ENCODE data around the gene ANTXR1. TPM values are rescaled to one million over a fixed set of nuclear protein-coding genes. Genes with fewer than 3 reads are reported as not detected.

The ANTXR1 gene
- total RNA-seq, 1 experiment from 2014 or later: 48.3 TPM

GRCh38 chr2:69192176-69192945 is 179.4 kb downstream of the ANTXR1 start:
- Histone ChIP-seq H3K4me1 (replicated peaks; ENCODE audit: insufficient read depth) (no peaks in the 10 kb centered on the region), H4K20me1 (ENCODE audit: insufficient read depth) (no peaks in the 10 kb centered on the region), H3K9me3 (ENCODE audit: insufficient read depth, low read depth) (no peaks in the 10 kb centered on the region), H3K4me3 (no peak overlapping the region), H3F3A (ENCODE audit: insufficient read depth, low read depth) (no peaks in the 10 kb centered on the region), H3K27me3 (ENCODE audit: insufficient read depth, low read depth) (no peaks in the 10 kb centered on the region), H2AFZ (no peak overlapping the region), H3K4me2 (no peak overlapping the region), H3K9me2 (ENCODE audit: insufficient read depth) (no peaks in the 10 kb centered on the region), H3K36me3 (ENCODE audit: low read depth) (no peaks in the 10 kb centered on the region), H3K79me2 (ENCODE audit: low read depth) (no peaks in the 10 kb centered on the region), H3K27ac (no peak overlapping the region)
- CTCF ChIA-PET: no interaction called here
- BruUV-seq (replicated peaks): no TSS peak
- intact Hi-C loops (cut with micrococcal nuclease; ENCODE audit: unreplicated experiment): no loop called here
- POLR2A ChIA-PET (ENCODE audit: unreplicated experiment): no interaction called here
- DNase-seq: no peak
- TF ChIP-seq CTCF (conservative IDR thresholded peaks at IDR 0.05): no peak

- no peak overlapping the region for H3K4me3 ChIP-seq
- no peaks in the 10 kb centered on the region for H3K9me3 ChIP-seq (ENCODE audit: insufficient read depth, low read depth)
- no TSS peak for BruUV-seq (replicated peaks)
- no peak for TF ChIP-seq EZH2 (IDR thresholded peaks at IDR 0.05; ENCODE audit: low read depth)
- TF ChIP-seq CTCF (conservative IDR thresholded peaks at IDR 0.05): no peak
- CTCF ChIA-PET: no interaction called here
- no peaks in the 10 kb centered on the region for H3K36me3 ChIP-seq (ENCODE audit: low read depth)
- no peaks in the 10 kb centered on the region for H3K4me1 ChIP-seq (replicated peaks; ENCODE audit: insufficient read depth)
- no peak for DNase-seq
- no peaks in the 10 kb centered on the region for H3K79me2 ChIP-seq (ENCODE audit: low read depth)
- H3K4me2 ChIP-seq: no peak overlapping the region
- intact Hi-C loops (cut with micrococcal nuclease; ENCODE audit: unreplicated experiment): no loop called here
- no peaks in the 10 kb centered on the region for H3K9me2 ChIP-seq (ENCODE audit: insufficient read depth)
- no peaks in the 10 kb centered on the region for H4K20me1 ChIP-seq (ENCODE audit: insufficient read depth)
- no peaks in the 10 kb centered on the region for H3K27me3 ChIP-seq (ENCODE audit: insufficient read depth, low read depth)
- no peak overlapping the region for H2AFZ ChIP-seq
- no peak overlapping the region for H3K27ac ChIP-seq
- H3F3A ChIP-seq (ENCODE audit: insufficient read depth, low read depth): no peaks in the 10 kb centered on the region
- POLR2A ChIA-PET (ENCODE audit: unreplicated experiment): no interaction called here
Observed at GRCh38 chr2:69195706-69196105, 182.7 kb downstream of the ANTXR1 start.

- H3K36me3 ChIP-seq (ENCODE audit: low read depth): no peaks in the 10 kb centered on the region
Observed at GRCh38 chr2:69196327-69197117, 183.5 kb downstream of the ANTXR1 start.

More at GRCh38 chr2:69196327-69197117, 183.5 kb downstream of the ANTXR1 start:
- no peaks in the 10 kb centered on the region for H3K9me3 ChIP-seq (ENCODE audit: insufficient read depth, low read depth)
- DNase-seq: no peak
- ChIA-PET POLR2A (ENCODE audit: unreplicated experiment) (no interaction called here), CTCF (no interaction called here)
- intact Hi-C loops (cut with micrococcal nuclease; ENCODE audit: unreplicated experiment): no loop called here
- no peaks in the 10 kb centered on the region for H3K27me3 ChIP-seq (ENCODE audit: insufficient read depth, low read depth)
- no peaks in the 10 kb centered on the region for H3F3A ChIP-seq (ENCODE audit: insufficient read depth, low read depth)
- no peak overlapping the region for H3K4me3 ChIP-seq
- no peak for TF ChIP-seq EZH2 (IDR thresholded peaks at IDR 0.05; ENCODE audit: low read depth)
- no peak for TF ChIP-seq CTCF (conservative IDR thresholded peaks at IDR 0.05)
- no peaks in the 10 kb centered on the region for H3K4me1 ChIP-seq (replicated peaks; ENCODE audit: insufficient read depth)
- no TSS peak for BruUV-seq (replicated peaks)
- H3K27ac ChIP-seq: no peak overlapping the region
- no peaks in the 10 kb centered on the region for H3K79me2 ChIP-seq (ENCODE audit: low read depth)
- no peak overlapping the region for H3K4me2 ChIP-seq
- H3K9me2 ChIP-seq (ENCODE audit: insufficient read depth): no peaks in the 10 kb centered on the region
- H4K20me1 ChIP-seq (ENCODE audit: insufficient read depth): no peaks in the 10 kb centered on the region
- H2AFZ ChIP-seq: no peak overlapping the region
